ENCODE measurements around the gene PTPRU.

DNA sequence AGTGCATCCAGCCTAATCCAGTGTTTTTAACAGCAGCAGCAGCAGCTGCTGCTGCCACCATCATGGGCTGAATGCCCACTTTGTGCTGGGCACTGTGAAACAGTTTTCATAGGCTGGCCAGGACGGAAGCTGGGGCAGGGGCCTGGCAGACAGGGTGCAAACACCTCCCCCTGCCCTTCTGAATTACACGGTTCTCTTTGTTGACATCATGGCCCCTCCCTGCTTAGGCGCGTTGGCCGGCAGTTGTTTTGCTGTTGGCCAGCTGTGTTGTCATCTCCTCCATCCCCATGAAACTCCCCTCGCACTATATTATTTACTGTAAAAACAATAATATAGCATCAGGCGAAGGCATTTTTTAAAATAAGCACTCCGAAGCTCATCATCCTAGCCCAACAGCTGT, 33.1 kb downstream of the PTPRU start:
- TF ChIP-seq, protein P1, sequence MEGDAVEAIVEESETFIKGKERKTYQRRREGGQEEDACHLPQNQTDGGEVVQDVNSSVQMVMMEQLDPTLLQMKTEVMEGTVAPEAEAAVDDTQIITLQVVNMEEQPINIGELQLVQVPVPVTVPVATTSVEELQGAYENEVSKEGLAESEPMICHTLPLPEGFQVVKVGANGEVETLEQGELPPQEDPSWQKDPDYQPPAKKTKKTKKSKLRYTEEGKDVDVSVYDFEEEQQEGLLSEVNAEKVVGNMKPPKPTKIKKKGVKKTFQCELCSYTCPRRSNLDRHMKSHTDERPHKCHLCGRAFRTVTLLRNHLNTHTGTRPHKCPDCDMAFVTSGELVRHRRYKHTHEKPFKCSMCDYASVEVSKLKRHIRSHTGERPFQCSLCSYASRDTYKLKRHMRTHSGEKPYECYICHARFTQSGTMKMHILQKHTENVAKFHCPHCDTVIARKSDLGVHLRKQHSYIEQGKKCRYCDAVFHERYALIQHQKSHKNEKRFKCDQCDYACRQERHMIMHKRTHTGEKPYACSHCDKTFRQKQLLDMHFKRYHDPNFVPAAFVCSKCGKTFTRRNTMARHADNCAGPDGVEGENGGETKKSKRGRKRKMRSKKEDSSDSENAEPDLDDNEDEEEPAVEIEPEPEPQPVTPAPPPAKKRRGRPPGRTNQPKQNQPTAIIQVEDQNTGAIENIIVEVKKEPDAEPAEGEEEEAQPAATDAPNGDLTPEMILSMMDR (conservative IDR thresholded peaks at IDR 0.05) = no peak
- no peak for TF ChIP-seq EZH2 (IDR thresholded peaks at IDR 0.05; ENCODE audit: low read depth)

All from PC-9 (cell line).